Type B pancreatic cell (in vitro differentiated cells): Measurements from ENCODE around the gene LRFN3. TPM values are rescaled to one million over a fixed set of nuclear protein-coding genes. Genes with fewer than 3 reads are reported as not detected.

Source experiments
- DNase-seq: peaks from one replicate; pipeline ENCODE4 v3.0.0; 2021; ENCODE audit warnings: mixed read lengths; ENCODE audit not compliant: unreplicated experiment; ENCODE audit errors: extremely low spot score
- H3K27ac Mint-ChIP-seq: 2 replicates; pipeline ENCODE4 v1.8.0; 2021; ENCODE audit warnings: mild to moderate bottlenecking, mixed read lengths
- H3K27me3 Mint-ChIP-seq: 2 replicates; pipeline ENCODE4 v1.8.0; 2021; ENCODE audit warnings: mixed read lengths
- H3K36me3 Mint-ChIP-seq: 2 replicates; pipeline ENCODE4 v1.8.0; 2021; ENCODE audit warnings: mixed read lengths
- H3K4me1 Mint-ChIP-seq: one replicate; pipeline ENCODE4 v1.8.0; 2021; ENCODE audit warnings: mixed read lengths; ENCODE audit not compliant: unreplicated experiment
- H3K4me3 Mint-ChIP-seq: 2 replicates; pipeline ENCODE4 v1.8.0; 2021; ENCODE audit warnings: mild to moderate bottlenecking, mixed read lengths
- H3K9me3 Mint-ChIP-seq: 2 replicates; pipeline ENCODE4 v1.8.0; 2021; ENCODE audit warnings: mixed read lengths
- CTCF ChIP-seq: fragments of 200-600 bp; sonication (generic); conservative IDR thresholded peaks from 2 replicates; pipeline ENCODE4 v1.5.0; 2021; ENCODE audit warnings: antibody characterized with exemption, mild to moderate bottlenecking
- total RNA-seq: library from RNA; stranded (reverse); gene quantifications from 2 replicates; pipeline ENCODE4 v1.2.1, GENCODE V29; 2021; ENCODE audit warnings: low replicate concordance

The LRFN3 gene
- total RNA-seq, 1 donor from 2014 or later: 22.6 TPM

DNA sequence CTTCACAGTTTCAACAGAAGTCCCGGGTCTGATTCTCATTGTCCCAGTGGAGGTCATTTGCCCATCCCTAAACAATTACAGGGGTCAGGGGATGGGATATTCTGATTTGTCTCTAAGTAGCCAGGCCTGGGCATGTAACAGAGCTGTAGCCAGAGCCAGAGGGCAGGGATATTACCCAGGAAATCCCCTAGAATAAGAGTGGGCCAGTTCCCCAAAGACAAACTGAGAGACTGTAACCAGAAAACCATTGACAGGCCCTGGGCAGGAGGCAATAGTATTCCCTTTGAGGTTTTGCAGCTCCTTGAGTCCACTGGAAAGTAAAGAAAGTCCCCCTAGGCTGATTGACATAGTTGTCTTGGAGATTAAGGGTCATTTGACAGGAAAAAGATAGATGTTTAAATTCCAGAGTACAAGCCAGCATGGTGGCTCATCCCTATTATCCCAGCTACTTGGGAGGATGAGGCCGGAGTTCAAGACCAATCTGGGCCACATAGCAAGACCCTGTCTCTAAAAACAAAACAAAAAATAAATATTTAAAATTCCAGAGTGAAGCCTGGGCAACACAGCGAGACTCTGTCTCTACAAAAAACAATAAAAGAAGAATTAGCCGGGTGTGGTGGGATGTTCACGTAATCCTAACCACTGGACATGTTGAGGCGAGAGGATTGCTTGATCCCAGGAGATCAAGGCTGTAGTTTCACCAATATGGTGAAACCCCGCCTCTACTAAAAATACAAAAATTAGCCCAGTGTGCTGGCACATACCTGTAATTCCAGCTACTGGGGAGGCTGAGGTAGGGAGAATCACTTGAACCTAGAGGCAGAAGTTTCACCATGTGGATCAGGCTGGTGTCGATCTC is 57.0 kb downstream of the LRFN3 start:
- DNase-seq: no peak
- no peak for TF ChIP-seq CTCF
- Mint-ChIP-seq H3K36me3 (peaks cover 8% of the 10 kb centered on the region), H3K4me1 (peaks cover 22% of the 10 kb centered on the region), H3K4me3 (peak overlapping the region; percentile 34), H3K27ac (no peak overlapping the region), H3K27me3 (peaks cover 15% of the 10 kb centered on the region), H3K9me3 (no peaks in the 10 kb centered on the region)

GRCh38 chr19:35993923-35994598 is 57.9 kb downstream of the LRFN3 start:
- TF ChIP-seq CTCF: no peak

More at GRCh38 chr19:35993923-35994598, 57.9 kb downstream of the LRFN3 start:
- H3K27ac Mint-ChIP-seq: no peak overlapping the region
- peak overlapping the region; percentile 34 for H3K4me3 Mint-ChIP-seq
- peaks cover 6% of the 10 kb centered on the region for H3K27me3 Mint-ChIP-seq
- H3K36me3 Mint-ChIP-seq: peaks cover 8% of the 10 kb centered on the region
- no peaks in the 10 kb centered on the region for H3K9me3 Mint-ChIP-seq
- DNase-seq: no peak
- peaks cover 22% of the 10 kb centered on the region for H3K4me1 Mint-ChIP-seq

Other genes with a start within 250 kb of the LRFN3 start
- gene ZBTB32, start 231.8 kb upstream of the LRFN3 start, total RNA-seq: not detected in 2 replicates
- 52.3 and 55.4 TPM in 2 replicates for gene KMT2B, start 218.4 kb upstream of the LRFN3 start, total RNA-seq
- gene IGFLR1, start 193.9 kb upstream of the LRFN3 start, total RNA-seq: 1.5 and 3.8 TPM in 2 replicates
- gene U2AF1L4, start 191.0 kb upstream of the LRFN3 start, total RNA-seq: 22.2 and 25.4 TPM in 2 replicates
- gene PSENEN, start 190.7 kb upstream of the LRFN3 start, total RNA-seq: 74.2 and 85.4 TPM in 2 replicates
- gene LIN37, start 187.8 kb upstream of the LRFN3 start, total RNA-seq: 15.5 and 17.9 TPM in 2 replicates
- 0.43 and 0.60 TPM in 2 replicates for gene HSPB6, start 179.3 kb upstream of the LRFN3 start, total RNA-seq
- 34.6 and 48.0 TPM in 2 replicates for gene PROSER3, start 178.2 kb upstream of the LRFN3 start, total RNA-seq
- gene ARHGAP33, start 160.8 kb upstream of the LRFN3 start, total RNA-seq: 16.3 and 71.8 TPM in 2 replicates
- gene PRODH2, start 123.5 kb upstream of the LRFN3 start, total RNA-seq: 11.5 and 20.6 TPM in 2 replicates
- gene NPHS1, start 83.9 kb upstream of the LRFN3 start, total RNA-seq: 1.9 TPM in 2 replicates
- 3.3 and 3.5 TPM in 2 replicates for gene KIRREL2, start 79.5 kb upstream of the LRFN3 start, total RNA-seq
- gene APLP1, start 67.8 kb upstream of the LRFN3 start, total RNA-seq: 43.3 and 120 TPM in 2 replicates
- 9.1 and 11.6 TPM in 2 replicates for gene NFKBID, start 35.8 kb upstream of the LRFN3 start, total RNA-seq
- gene HCST, start 33.8 kb upstream of the LRFN3 start, total RNA-seq: 1.0 and 1.3 TPM in 2 replicates
- not detected in 2 replicates for gene TYROBP, start 28.1 kb upstream of the LRFN3 start, total RNA-seq
- gene SDHAF1, start 58.8 kb downstream of the LRFN3 start, total RNA-seq: 16.1 and 17.3 TPM in 2 replicates
- 8.7 and 14.5 TPM in 2 replicates for gene SYNE4, start 72.4 kb downstream of the LRFN3 start, total RNA-seq
- 17.8 and 24.8 TPM in 2 replicates for gene ALKBH6, start 77.8 kb downstream of the LRFN3 start, total RNA-seq
- 5.6 and 51.1 TPM in 2 replicates for gene CLIP3, start 96.5 kb downstream of the LRFN3 start, total RNA-seq
- 4.9 and 6.4 TPM in 2 replicates for gene THAP8, start 117.9 kb downstream of the LRFN3 start, total RNA-seq
- 3.3 and 12.5 TPM in 2 replicates for gene WDR62, start 118.5 kb downstream of the LRFN3 start, total RNA-seq
- gene OVOL3, start 174.8 kb downstream of the LRFN3 start, total RNA-seq: not detected in 2 replicates
- gene POLR2I, start 178.5 kb downstream of the LRFN3 start, total RNA-seq: 74.7 and 81.7 TPM in 2 replicates
- 106 and 148 TPM in 2 replicates for gene TBCB, start 179.1 kb downstream of the LRFN3 start, total RNA-seq
- gene CAPNS1, start 203.7 kb downstream of the LRFN3 start, total RNA-seq: 426 and 510 TPM in 2 replicates
- not detected in 2 replicates for gene COX7A1, start 216.1 kb downstream of the LRFN3 start, total RNA-seq